Inflammatory macrophage (primary cell): ENCODE data around the gene ASIC1.
A peak's percentile ranks its signal among the peaks of the same experiment; 100 is the strongest.
"Not testable (repeated sequence)": the region's sequence is repeated elsewhere in the genome, so short reads cannot be mapped to it uniquely, and the experiment has no call there.

Experiments
- DNase-seq, 2 donors: peaks; one replicate each; pipeline ENCODE4 v3.0.0-alpha.2; 2020 to 2022
- total RNA-seq, 18 experiments: gene quantifications; one replicate each; lab custom pipeline; 2026; ENCODE audit warnings: mixed read lengths in 6 of 18, inconsistent platforms in 2 of 18; lab: John Stamatoyannopoulos, UW

ASIC1 gene
- total RNA-seq = 0 to 0.73 (median 0.33) reads per million in 18 experiments

GRCh38 chr12:50057000-50057841, at the start of gene ASIC1:
ASIC1 (plus strand) TSS chr12:50057596; CDS start chr12:50058767, 1,171 bp downstream.
- DNase-seq = peak in 1 of 2 donors; percentile 47

- DNase-seq = no peak
Measured at GRCh38 chr12:50013361-50014147, 43.8 kb upstream of the ASIC1 start.

GRCh38 chr12:50014342-50014741, 43.1 kb upstream of the ASIC1 start:
- DNase-seq = no peak

- peak; percentile 55 to 75 for DNase-seq
Measured at GRCh38 chr12:50016501-50017475, 40.6 kb upstream of the ASIC1 start.

GRCh38 chr12:50017641-50018040, 39.8 kb upstream of the ASIC1 start:
- peak in 1 of 2 donors; percentile 64 for DNase-seq

GRCh38 chr12:50018154-50018553, 39.2 kb upstream of the ASIC1 start:
- no peak for DNase-seq

- no peak for DNase-seq
Measured at GRCh38 chr12:50018968-50019367, 38.4 kb upstream of the ASIC1 start.

GRCh38 chr12:50019524-50019923, 37.9 kb upstream of the ASIC1 start:
- no peak for DNase-seq

GRCh38 chr12:50021031-50021430, 36.4 kb upstream of the ASIC1 start:
- DNase-seq = no peak

GRCh38 chr12:50022903-50023302, 34.5 kb upstream of the ASIC1 start:
- DNase-seq = no peak

GRCh38 chr12:50024227-50024626, 33.2 kb upstream of the ASIC1 start:
- DNase-seq = no peak

- no peak for DNase-seq
Measured at GRCh38 chr12:50024805-50025186, 32.6 kb upstream of the ASIC1 start.

- DNase-seq = peak; percentile 99 to 100
Measured at GRCh38 chr12:50025187-50026059, 32.0 kb upstream of the ASIC1 start, which contains the start of gene RACGAP1. RACGAP1 (minus strand) TSS chr12:50025494; CDS start chr12:50016715, 8,779 bp downstream.

GRCh38 chr12:50026691-50027090, 30.7 kb upstream of the ASIC1 start:
- DNase-seq = no peak

GRCh38 chr12:50030449-50030848, 26.9 kb upstream of the ASIC1 start:
- not testable (repeated sequence) for DNase-seq

- no peak for DNase-seq
Measured at GRCh38 chr12:50032515-50032853, 24.9 kb upstream of the ASIC1 start.

GRCh38 chr12:50032854-50033581, 24.4 kb upstream of the ASIC1 start:
- DNase-seq = peak; percentile 83 to 84

- peak in 1 of 2 donors; percentile 26 for DNase-seq
Measured at GRCh38 chr12:50038336-50038735, 19.1 kb upstream of the ASIC1 start.

- DNase-seq = peak; percentile 83 to 86
Measured at GRCh38 chr12:50039151-50039835, 18.1 kb upstream of the ASIC1 start.

- DNase-seq = no peak
Measured at GRCh38 chr12:50040657-50041056, 16.7 kb upstream of the ASIC1 start.
